ENCODE measurements around the gene DHRS13.

The DHRS13 gene

GRCh38 chr17:28902819-28903545 lies at the start of gene DHRS13:
Gene DHRS13 (minus strand): TSS chr17:28903079. CDS start chr17:28902944, 135 bp downstream.
- peak; percentile 90 to 95 for DNase-seq

- DNase-seq: peak; percentile 84 to 87
Observed at GRCh38 chr17:28951991-28952975, 49.4 kb upstream of the DHRS13 start.

- peak; percentile 96 to 99 for DNase-seq
Observed at GRCh38 chr17:28951428-28951990, 48.6 kb upstream of the DHRS13 start, which contains the start of gene PHF12. Gene PHF12 (minus strand): TSS chr17:28951518. CDS start chr17:28950960, 558 bp downstream.

- DNase-seq: no peak
Observed at GRCh38 chr17:28950752-28951427, 48.0 kb upstream of the DHRS13 start.

GRCh38 chr17:28950017-28950751 lies 47.3 kb upstream of the DHRS13 start:
- DNase-seq: peak; percentile 40

- peak; percentile 52 to 56 for DNase-seq
Observed at GRCh38 chr17:28949185-28950016, 46.5 kb upstream of the DHRS13 start.

GRCh38 chr17:28948873-28949184 lies 46.0 kb upstream of the DHRS13 start:
- DNase-seq: no peak

GRCh38 chr17:28948342-28948741 lies 45.5 kb upstream of the DHRS13 start:
- no peak for DNase-seq

- no peak for DNase-seq
Observed at GRCh38 chr17:28947639-28948038, 44.8 kb upstream of the DHRS13 start.

- no peak for DNase-seq
Observed at GRCh38 chr17:28946239-28946638, 43.4 kb upstream of the DHRS13 start.

- no peak for DNase-seq
Observed at GRCh38 chr17:28944862-28945741, 42.2 kb upstream of the DHRS13 start.

- no peak for DNase-seq
Observed at GRCh38 chr17:28944343-28944742, 41.5 kb upstream of the DHRS13 start.

- DNase-seq: no peak
Observed at GRCh38 chr17:28942925-28943324, 40.0 kb upstream of the DHRS13 start.

GRCh38 chr17:28941251-28941650 lies 38.4 kb upstream of the DHRS13 start:
- DNase-seq: no peak

GRCh38 chr17:28940675-28941074 lies 37.8 kb upstream of the DHRS13 start:
- no peak for DNase-seq

- DNase-seq: no peak
Observed at GRCh38 chr17:28940142-28940541, 37.3 kb upstream of the DHRS13 start.

- no peak for DNase-seq
Observed at GRCh38 chr17:28938552-28938951, 35.7 kb upstream of the DHRS13 start.

GRCh38 chr17:28937044-28937729 lies 34.3 kb upstream of the DHRS13 start:
- DNase-seq: no peak

- DNase-seq: no peak
Observed at GRCh38 chr17:28935744-28936460, 33.0 kb upstream of the DHRS13 start.

Measured in stimulated activated CD4-positive, alpha-beta T cell treated with anti-CD3 and anti-CD28 coated beads, Interleukin-2, amount 100 ng/mL, for 48 hours (primary cell).